RWPE2 (cell line): ENCODE measurements around the gene CSNK1D.

Experiments
- ATAC-seq: fragments of 200-7000 bp; cut with Tn5 transposase; 3 replicates; pipeline ENCODE4 v1.9.1; 2021; ENCODE audit warnings: low read depth
- DNase-seq: peaks from one replicate; pipeline ENCODE4 v3.0.0-alpha.2; 2020; ENCODE audit warnings: low spot score
- H3K27ac ChIP-seq: fragments of 450-650 bp; 2 replicates; pipeline ENCODE4 v1.5.1; 2017; ENCODE audit warnings: mild to moderate bottlenecking; ENCODE audit not compliant: poor library complexity, severe bottlenecking
- H3K27me3 ChIP-seq: fragments of 250-450 bp; sonication (Bioruptor Pico); 2 replicates; pipeline ENCODE4 v1.5.1; 2021; ENCODE audit warnings: mild to moderate bottlenecking, moderate library complexity; ENCODE audit not compliant: insufficient read depth, poor library complexity, severe bottlenecking
- H3K36me3 ChIP-seq: fragments of 250-450 bp; sonication (Bioruptor Pico); 2 replicates; pipeline ENCODE4 v1.5.1; 2020; ENCODE audit warnings: low read depth, mild to moderate bottlenecking, moderate library complexity
- H3K4me1 ChIP-seq: fragments of 250-450 bp; sonication (Bioruptor Pico); 2 replicates; pipeline ENCODE4 v1.5.1; 2021; ENCODE audit warnings: mild to moderate bottlenecking, moderate library complexity; ENCODE audit not compliant: insufficient read depth, poor library complexity, severe bottlenecking
- H3K4me3 ChIP-seq: fragments of 250-450 bp; sonication (Bioruptor Pico); 2 replicates; pipeline ENCODE4 v1.5.1; 2021; ENCODE audit warnings: mild to moderate bottlenecking, moderate library complexity; ENCODE audit not compliant: severe bottlenecking
- H3K9me3 ChIP-seq: fragments of 250-450 bp; sonication (Bioruptor Pico); 2 replicates; pipeline ENCODE4 v1.5.1; 2021; ENCODE audit warnings: mild to moderate bottlenecking, moderate library complexity; ENCODE audit not compliant: severe bottlenecking
- TF ChIP-seq, protein P1 (sequence below): fragments of 450-650 bp; IDR thresholded peaks from one replicate; pipeline ENCODE4 v1.5.1; 2017; ENCODE audit warnings: mild to moderate bottlenecking, moderate library complexity; ENCODE audit not compliant: poor library complexity, severe bottlenecking

CSNK1D gene

DNA sequence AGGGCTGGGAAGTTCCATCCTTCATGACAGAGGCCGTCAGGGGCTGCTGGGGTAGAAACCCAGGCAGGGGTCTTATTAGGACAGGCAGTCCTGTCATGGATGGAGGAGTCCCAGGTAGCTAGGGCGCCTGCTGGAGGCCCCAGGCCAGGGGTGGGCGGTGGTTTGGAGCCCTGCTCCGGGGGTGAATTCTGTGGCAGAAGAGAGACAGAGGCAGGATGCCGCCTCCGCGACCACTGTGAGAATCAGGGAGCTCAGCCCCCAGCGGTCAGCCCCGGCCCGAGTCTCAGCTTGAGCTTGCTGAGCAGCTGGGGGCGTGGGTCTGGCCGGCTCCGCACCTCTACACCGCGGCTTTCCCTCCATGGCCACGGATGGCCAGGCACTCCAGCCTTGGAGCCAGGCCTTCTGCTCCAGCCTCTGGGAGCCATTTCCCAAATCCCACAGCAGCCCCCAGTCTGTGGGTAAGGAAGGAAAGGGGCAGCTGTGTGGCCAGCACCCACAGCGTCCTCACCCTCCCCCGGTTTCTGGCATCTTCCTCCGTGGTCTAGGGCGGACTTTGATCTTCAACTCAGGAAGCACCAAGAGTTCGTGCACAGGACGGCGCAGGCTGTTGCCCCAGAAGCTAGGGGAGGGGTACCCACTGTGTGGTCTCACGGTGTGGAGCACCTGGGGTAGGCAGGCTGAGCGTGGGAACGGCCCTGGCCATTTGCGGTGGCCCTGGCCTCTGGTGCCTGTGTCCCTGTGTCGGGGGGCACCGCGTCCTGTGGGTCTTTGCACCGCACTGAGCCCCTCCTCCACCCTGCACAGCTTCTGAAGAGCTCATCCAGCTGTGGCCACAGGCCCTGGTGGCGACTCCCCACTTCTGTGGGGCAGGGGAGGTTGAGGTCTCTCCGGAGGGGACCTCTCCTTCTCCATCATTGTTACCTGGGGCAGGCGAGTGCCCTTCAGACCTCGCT is 29.8 kb upstream of the CSNK1D start:
- no peak for ATAC-seq
- no peaks in the 10 kb centered on the region for H3K36me3 ChIP-seq
- no peaks in the 10 kb centered on the region for H3K9me3 ChIP-seq
- no peak overlapping the region for H3K4me3 ChIP-seq
- DNase-seq = peak; percentile 71
- no peaks in the 10 kb centered on the region for H3K27me3 ChIP-seq
- peaks cover 23% of the 10 kb centered on the region for H3K4me1 ChIP-seq
- no peak overlapping the region for H3K27ac ChIP-seq
- TF ChIP-seq, protein P1, sequence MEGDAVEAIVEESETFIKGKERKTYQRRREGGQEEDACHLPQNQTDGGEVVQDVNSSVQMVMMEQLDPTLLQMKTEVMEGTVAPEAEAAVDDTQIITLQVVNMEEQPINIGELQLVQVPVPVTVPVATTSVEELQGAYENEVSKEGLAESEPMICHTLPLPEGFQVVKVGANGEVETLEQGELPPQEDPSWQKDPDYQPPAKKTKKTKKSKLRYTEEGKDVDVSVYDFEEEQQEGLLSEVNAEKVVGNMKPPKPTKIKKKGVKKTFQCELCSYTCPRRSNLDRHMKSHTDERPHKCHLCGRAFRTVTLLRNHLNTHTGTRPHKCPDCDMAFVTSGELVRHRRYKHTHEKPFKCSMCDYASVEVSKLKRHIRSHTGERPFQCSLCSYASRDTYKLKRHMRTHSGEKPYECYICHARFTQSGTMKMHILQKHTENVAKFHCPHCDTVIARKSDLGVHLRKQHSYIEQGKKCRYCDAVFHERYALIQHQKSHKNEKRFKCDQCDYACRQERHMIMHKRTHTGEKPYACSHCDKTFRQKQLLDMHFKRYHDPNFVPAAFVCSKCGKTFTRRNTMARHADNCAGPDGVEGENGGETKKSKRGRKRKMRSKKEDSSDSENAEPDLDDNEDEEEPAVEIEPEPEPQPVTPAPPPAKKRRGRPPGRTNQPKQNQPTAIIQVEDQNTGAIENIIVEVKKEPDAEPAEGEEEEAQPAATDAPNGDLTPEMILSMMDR = no peak

- TF ChIP-seq, protein P1 = no peak
- peak; percentile 63 for DNase-seq
- Histone ChIP-seq H3K27me3 (no peaks in the 10 kb centered on the region), H3K36me3 (no peaks in the 10 kb centered on the region), H3K4me1 (peaks cover 24% of the 10 kb centered on the region), H3K9me3 (no peaks in the 10 kb centered on the region), H3K4me3 (no peak overlapping the region), H3K27ac (no peak overlapping the region)
- no peak for ATAC-seq
Measured at GRCh38 chr17:82302568-82302963, 29.1 kb upstream of the CSNK1D start.

GRCh38 chr17:82301916-82302567 is 28.5 kb upstream of the CSNK1D start:
- H3K36me3 ChIP-seq = no peaks in the 10 kb centered on the region
- no peak overlapping the region for H3K4me3 ChIP-seq
- DNase-seq (peak; percentile 65), ATAC-seq (no peak)
- TF ChIP-seq, protein P1 = no peak
- H3K9me3 ChIP-seq = no peaks in the 10 kb centered on the region
- peaks cover 30% of the 10 kb centered on the region for H3K4me1 ChIP-seq
- H3K27me3 ChIP-seq = no peaks in the 10 kb centered on the region
- H3K27ac ChIP-seq = no peak overlapping the region

GRCh38 chr17:82301300-82301915 is 27.9 kb upstream of the CSNK1D start:
- Histone ChIP-seq H3K4me3 (no peak overlapping the region), H3K9me3 (no peaks in the 10 kb centered on the region), H3K27ac (no peak overlapping the region), H3K27me3 (no peaks in the 10 kb centered on the region), H3K4me1 (peaks cover 36% of the 10 kb centered on the region), H3K36me3 (no peaks in the 10 kb centered on the region)
- ATAC-seq (no peak), DNase-seq (peak; percentile 64)
- TF ChIP-seq, protein P1 = no peak
